Measurements from ENCODE around the gene SERTAD2.
A peak's percentile ranks its signal among the peaks of the same experiment; 100 is the strongest.

SERTAD2 gene

DNA sequence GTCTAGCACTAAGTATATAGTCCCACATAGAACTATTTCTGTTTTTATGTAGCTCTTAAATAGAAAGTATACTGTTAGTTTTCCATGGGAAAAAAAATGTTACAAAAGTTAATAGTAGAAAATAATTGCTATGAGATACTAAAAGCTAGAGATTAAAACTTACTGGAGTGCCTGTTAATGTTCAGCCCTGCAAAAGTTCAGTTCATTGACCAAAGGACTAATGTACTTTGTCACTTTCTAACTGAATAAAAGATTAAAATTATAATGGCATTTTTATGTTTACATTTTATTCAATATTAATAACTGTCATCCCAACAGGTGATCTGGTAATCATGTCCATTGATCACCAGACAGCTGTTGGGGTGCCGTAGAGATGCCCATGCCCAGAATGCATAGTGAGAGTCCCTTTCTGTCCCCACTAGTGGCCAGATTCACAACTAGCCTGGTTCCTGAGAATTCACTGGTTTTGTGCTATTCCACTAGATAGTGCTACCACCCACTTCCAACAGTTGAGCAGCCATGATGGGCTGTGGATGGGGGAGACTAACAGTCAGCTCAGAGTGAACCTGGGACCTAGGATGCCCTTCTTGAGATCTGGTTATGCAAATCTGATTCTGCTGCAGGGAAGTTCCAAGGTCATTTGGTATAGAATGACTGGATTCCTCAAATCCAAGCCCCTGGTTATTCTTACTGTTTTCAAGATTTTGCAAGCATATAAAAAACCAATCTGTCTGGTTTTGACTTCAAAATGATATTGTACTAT is 71.8 kb downstream of the SERTAD2 start:
- TF ChIP-seq, protein P1, sequence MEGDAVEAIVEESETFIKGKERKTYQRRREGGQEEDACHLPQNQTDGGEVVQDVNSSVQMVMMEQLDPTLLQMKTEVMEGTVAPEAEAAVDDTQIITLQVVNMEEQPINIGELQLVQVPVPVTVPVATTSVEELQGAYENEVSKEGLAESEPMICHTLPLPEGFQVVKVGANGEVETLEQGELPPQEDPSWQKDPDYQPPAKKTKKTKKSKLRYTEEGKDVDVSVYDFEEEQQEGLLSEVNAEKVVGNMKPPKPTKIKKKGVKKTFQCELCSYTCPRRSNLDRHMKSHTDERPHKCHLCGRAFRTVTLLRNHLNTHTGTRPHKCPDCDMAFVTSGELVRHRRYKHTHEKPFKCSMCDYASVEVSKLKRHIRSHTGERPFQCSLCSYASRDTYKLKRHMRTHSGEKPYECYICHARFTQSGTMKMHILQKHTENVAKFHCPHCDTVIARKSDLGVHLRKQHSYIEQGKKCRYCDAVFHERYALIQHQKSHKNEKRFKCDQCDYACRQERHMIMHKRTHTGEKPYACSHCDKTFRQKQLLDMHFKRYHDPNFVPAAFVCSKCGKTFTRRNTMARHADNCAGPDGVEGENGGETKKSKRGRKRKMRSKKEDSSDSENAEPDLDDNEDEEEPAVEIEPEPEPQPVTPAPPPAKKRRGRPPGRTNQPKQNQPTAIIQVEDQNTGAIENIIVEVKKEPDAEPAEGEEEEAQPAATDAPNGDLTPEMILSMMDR (IDR thresholded peaks at IDR 0.05; ENCODE audit: extremely low read depth, insufficient read depth, missing control alignments), result no peak
- peak; percentile 18 for DNase-seq (ENCODE audit: low spot score)
- in situ Hi-C loops (cut with MboI; ENCODE audit: low pct_unique_long_range_greater_than_20kb, low sequenced_read_pairs, unreplicated experiment), result loop anchor here (25.0 kb wide), 1 partner anchor 455 kb away; no protein-coding TSS in a partner anchor

All from GM13977 (cell line).